ENCODE results near the gene PTCSC3.

DNA sequence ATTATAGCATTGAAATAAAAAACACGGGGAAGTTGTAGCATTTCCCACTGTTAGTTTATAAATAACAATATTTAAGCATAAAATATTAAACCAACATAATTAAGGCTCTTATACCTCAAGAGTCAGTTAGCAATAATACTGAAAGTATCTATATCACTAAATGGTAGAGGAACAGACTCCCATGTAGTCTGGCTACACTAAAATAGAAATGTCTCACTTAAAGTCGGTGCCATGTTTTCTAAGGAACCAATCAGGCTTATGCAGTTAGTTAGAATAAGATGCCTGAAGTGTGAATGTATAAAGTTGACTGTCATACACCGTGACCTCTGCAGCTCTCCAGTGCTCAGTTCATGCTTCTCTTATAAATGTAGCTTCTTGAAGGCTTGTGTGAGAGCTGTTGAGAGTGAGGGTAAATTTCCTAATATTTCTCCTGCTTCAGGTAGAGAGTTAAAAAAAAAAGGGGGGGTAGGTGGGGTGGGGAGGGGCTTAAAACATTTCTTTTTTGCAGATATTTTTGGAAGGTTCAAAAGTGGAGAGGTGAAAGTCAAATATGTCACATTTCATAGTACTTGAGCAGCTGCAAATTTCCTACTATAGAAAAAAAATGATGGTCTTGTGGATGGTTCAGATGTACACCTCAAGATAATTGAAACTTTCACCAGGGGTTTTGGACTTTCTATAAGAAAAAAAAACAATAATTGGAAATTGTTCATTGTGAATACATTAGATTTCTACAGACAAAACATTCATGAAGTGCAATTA, 64.5 kb downstream of the PTCSC3 start:
- TF ChIP-seq, protein P1, sequence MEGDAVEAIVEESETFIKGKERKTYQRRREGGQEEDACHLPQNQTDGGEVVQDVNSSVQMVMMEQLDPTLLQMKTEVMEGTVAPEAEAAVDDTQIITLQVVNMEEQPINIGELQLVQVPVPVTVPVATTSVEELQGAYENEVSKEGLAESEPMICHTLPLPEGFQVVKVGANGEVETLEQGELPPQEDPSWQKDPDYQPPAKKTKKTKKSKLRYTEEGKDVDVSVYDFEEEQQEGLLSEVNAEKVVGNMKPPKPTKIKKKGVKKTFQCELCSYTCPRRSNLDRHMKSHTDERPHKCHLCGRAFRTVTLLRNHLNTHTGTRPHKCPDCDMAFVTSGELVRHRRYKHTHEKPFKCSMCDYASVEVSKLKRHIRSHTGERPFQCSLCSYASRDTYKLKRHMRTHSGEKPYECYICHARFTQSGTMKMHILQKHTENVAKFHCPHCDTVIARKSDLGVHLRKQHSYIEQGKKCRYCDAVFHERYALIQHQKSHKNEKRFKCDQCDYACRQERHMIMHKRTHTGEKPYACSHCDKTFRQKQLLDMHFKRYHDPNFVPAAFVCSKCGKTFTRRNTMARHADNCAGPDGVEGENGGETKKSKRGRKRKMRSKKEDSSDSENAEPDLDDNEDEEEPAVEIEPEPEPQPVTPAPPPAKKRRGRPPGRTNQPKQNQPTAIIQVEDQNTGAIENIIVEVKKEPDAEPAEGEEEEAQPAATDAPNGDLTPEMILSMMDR (IDR thresholded peaks at IDR 0.05) = no peak
- TF ChIP-seq POLR2A (IDR thresholded peaks at IDR 0.05) = no peak

Measured in body of pancreas (tissue), 4 donors.